Esophagus squamous epithelium (tissue), 5 donors: ENCODE results near the gene RGS3. TPM values are rescaled to one million over a fixed set of nuclear protein-coding genes. Genes with fewer than 3 reads are reported as not detected.
"Not testable (repeated sequence)": the region's sequence is repeated elsewhere in the genome, so short reads cannot be mapped to it uniquely, and the experiment has no call there.

Experiments
- DNase-seq: peaks from one replicate; lab custom pipeline; 2025; lab: John Stamatoyannopoulos, UW
- H3K27ac ChIP-seq, 4 donors: fragments of 200-600 bp; sonication (generic); one replicate each; pipeline ENCODE4 v1.5.1; 2016 to 2019; ENCODE audit warnings: mild to moderate bottlenecking in 1 of 4
- H3K27me3 ChIP-seq, 4 donors: fragments of 200-600 bp; sonication (generic); 1 replicate in 3 of 4; 2 replicates in 1 of 4; pipeline versions ENCODE4 v1.5.1 to v1.6.0; 2017 to 2021; ENCODE audit warnings: antibody characterized with exemption in 1 of 4
- H3K36me3 ChIP-seq, 3 donors: fragments of 200-600 bp; sonication (generic); one replicate each; pipeline ENCODE4 v1.5.1; 2016 to 2019
- H3K4me1 ChIP-seq, 3 donors: fragments of 200-600 bp; sonication (generic); one replicate each; pipeline ENCODE4 v1.5.1; 2017 to 2019
- H3K4me3 ChIP-seq, 4 donors: fragments of 200-600 bp; sonication (generic); 1 replicate in 3 of 4; 2 replicates in 1 of 4; pipeline ENCODE4 v1.5.1; 2016 to 2019; ENCODE audit warnings: mild to moderate bottlenecking in 2 of 4, moderate library complexity in 1 of 4
- H3K9me3 ChIP-seq, 3 donors: fragments of 200-600 bp; sonication (generic); one replicate each; pipeline ENCODE4 v1.5.1; 2016 to 2019
- CTCF ChIP-seq, 6 experiments: fragments of 450-650 bp in 4 of 6; fragments of 200-600 bp in 2 of 6; sonication (generic) in 2 of 6; IDR thresholded peaks; one replicate each; pipeline ENCODE4 v1.5.1; 2016 to 2019; ENCODE audit warnings: antibody characterized with exemption in 6 of 6, mild to moderate bottlenecking in 4 of 6, moderate library complexity in 4 of 6
- POLR2A ChIP-seq, 4 donors: fragments of 450-650 bp; IDR thresholded peaks; one replicate each; pipeline ENCODE4 v1.6.1; 2017; ENCODE audit warnings: antibody characterized with exemption in 4 of 4, mild to moderate bottlenecking in 4 of 4, moderate library complexity in 3 of 4
- WGBS, 2 donors: methylation state at CpG; one replicate each; pipeline ENCODE4 v1.1.5; 2018; 5-methylcytosine and 5-hydroxymethylcytosine counted together
- intact Hi-C: fragments of 100-400 bp; cut with DNase I; formaldehyde crosslinking; loops from one replicate; pipeline ENCODE4 v1.15.0; 2022
- total RNA-seq, 4 donors: library from RNA; depleted of rRNA; stranded (reverse); fragments of >200 nt; gene quantifications; one replicate each; pipeline ENCODE4 v1.1.0, GENCODE V29; 2016
- donor health status: DM: yes; HTN: yes; CAD: no.

Gene RGS3
- total RNA-seq, 4 donors from 2014 or later, result 9.7 to 16.3 (median 12.7) TPM

- TF ChIP-seq POLR2A (IDR thresholded peaks at IDR 0.05), result no peak
- TF ChIP-seq CTCF (IDR thresholded peaks at IDR 0.05), result no peak
- intact Hi-C loops, result no loop called here
- H3K4me1 ChIP-seq, result no peaks in the 10 kb centered on the region
- H3K27me3 ChIP-seq, result no peaks in the 10 kb centered on the region
- H3K4me3 ChIP-seq, result no peak overlapping the region
- no peak for DNase-seq
- no peaks in the 10 kb centered on the region for H3K36me3 ChIP-seq
- no peak overlapping the region for H3K27ac ChIP-seq
- no peaks in the 10 kb centered on the region for H3K9me3 ChIP-seq
- 100% methylated on average over 1 of the region's 1 CpG; no CpG with 5 or more reads in 1 of the 2 donors for WGBS, 2 donors
Observed at GRCh38 chr9:113426701-113427100, 36.8 kb upstream of the RGS3 start.

- no peaks in the 10 kb centered on the region for H3K4me1 ChIP-seq
- no peak overlapping the region for H3K27ac ChIP-seq
- no peaks in the 10 kb centered on the region for H3K36me3 ChIP-seq
- no peaks in the 10 kb centered on the region for H3K9me3 ChIP-seq
- H3K27me3 ChIP-seq, result no peaks in the 10 kb centered on the region
- intact Hi-C loops, result no loop called here
- H3K4me3 ChIP-seq, result no peak overlapping the region
- 80 to 82% methylated on average over 2 of the region's 2 CpGs for WGBS, 2 donors
- TF ChIP-seq CTCF (IDR thresholded peaks at IDR 0.05) (no peak), POLR2A (IDR thresholded peaks at IDR 0.05) (no peak)
- DNase-seq, result no peak
Observed at GRCh38 chr9:113427629-113428028, 35.9 kb upstream of the RGS3 start.

GRCh38 chr9:113428062-113428615 lies 35.4 kb upstream of the RGS3 start:
- H3K4me3 ChIP-seq, result no peak overlapping the region
- TF ChIP-seq CTCF (IDR thresholded peaks at IDR 0.05), result no peak
- no peak for TF ChIP-seq POLR2A (IDR thresholded peaks at IDR 0.05)
- no peaks in the 10 kb centered on the region for H3K4me1 ChIP-seq
- intact Hi-C loops, result no loop called here
- no peak overlapping the region for H3K27ac ChIP-seq
- WGBS, 2 donors, result 73 to 94% methylated on average over 1 of the region's 1 CpG
- no peaks in the 10 kb centered on the region for H3K9me3 ChIP-seq
- H3K27me3 ChIP-seq, result no peaks in the 10 kb centered on the region
- DNase-seq, result no peak
- H3K36me3 ChIP-seq, result no peaks in the 10 kb centered on the region

GRCh38 chr9:113431191-113431590 lies 32.3 kb upstream of the RGS3 start:
- Histone ChIP-seq H3K27ac (no peak overlapping the region), H3K9me3 (no peaks in the 10 kb centered on the region), H3K27me3 (no peaks in the 10 kb centered on the region), H3K4me3 (no peak overlapping the region), H3K4me1 (no peaks in the 10 kb centered on the region), H3K36me3 (no peaks in the 10 kb centered on the region)
- intact Hi-C loops, result no loop called here
- no peak for DNase-seq
- no peak for TF ChIP-seq POLR2A (IDR thresholded peaks at IDR 0.05)
- TF ChIP-seq CTCF (IDR thresholded peaks at IDR 0.05), result no peak

GRCh38 chr9:113436728-113437515 lies 26.6 kb upstream of the RGS3 start:
- no peaks in the 10 kb centered on the region for H3K4me1 ChIP-seq

GRCh38 chr9:113437716-113438115 lies 25.8 kb upstream of the RGS3 start:
- H3K4me1 ChIP-seq, H3K27me3 ChIP-seq, intact Hi-C loops, H3K36me3 ChIP-seq, H3K4me3 ChIP-seq, H3K9me3 ChIP-seq, H3K27ac ChIP-seq, DNase-seq: not testable (repeated sequence)
- WGBS, 2 donors, result 64 to 74% methylated on average over 1 of the region's 1 CpG

More at GRCh38 chr9:113436728-113437515, 26.6 kb upstream of the RGS3 start:
- Histone ChIP-seq H3K4me3 (no peak overlapping the region), H3K27me3 (no peaks in the 10 kb centered on the region), H3K27ac (no peak overlapping the region), H3K9me3 (no peaks in the 10 kb centered on the region), H3K36me3 (no peaks in the 10 kb centered on the region)
- DNase-seq, result no peak
- TF ChIP-seq POLR2A (IDR thresholded peaks at IDR 0.05), result no peak
- no peak for TF ChIP-seq CTCF (IDR thresholded peaks at IDR 0.05)
- intact Hi-C loops, result no loop called here
- WGBS, 2 donors, result 57 to 61% methylated on average over 3 of the region's 4 CpGs
